ENCODE data around the gene ILKAP. TPM values are rescaled to one million over a fixed set of nuclear protein-coding genes. Genes with fewer than 3 reads are reported as not detected.
A peak's percentile ranks its signal among the peaks of the same experiment; 100 is the strongest.

ILKAP gene
- total RNA-seq (10 to 100 TPM; 24.4 to 34.1 (median 30.7) TPM), polyA plus RNA-seq (34.3 TPM)
- long read RNA-seq, donor 1, transcript ILKAP-201 (12 exons, 1,490 nt), result major isoform, 45 of 64 reads
- long read RNA-seq, donor 1, partial matches to known transcripts, result 2 of 64 reads
- long read RNA-seq, donor 1, other reads (novel, unspliced or antisense), result 16 of 64 reads
- long read RNA-seq, donor 2, transcript ILKAP-201 (12 exons, 1,490 nt), result major isoform, 18 of 30 reads
- long read RNA-seq, donor 2, partial matches to known transcripts, result 1 of 30 reads
- long read RNA-seq, donor 2, other reads (novel, unspliced or antisense), result 11 of 30 reads
- long read RNA-seq, donor 3, transcript ILKAP-201 (12 exons, 1,490 nt), result major isoform, 111 of 169 reads
- long read RNA-seq, donor 3, partial matches to known transcripts, result 5 of 169 reads
- long read RNA-seq, donor 3, other reads (novel, unspliced or antisense), result 51 of 169 reads
- long read RNA-seq, donor 4, transcript ILKAP-201 (12 exons, 1,490 nt), result major isoform, 28 of 42 reads
- long read RNA-seq, donor 4, partial matches to known transcripts, result 0 of 42 reads
- long read RNA-seq, donor 4, other reads (novel, unspliced or antisense), result 12 of 42 reads

DNA sequence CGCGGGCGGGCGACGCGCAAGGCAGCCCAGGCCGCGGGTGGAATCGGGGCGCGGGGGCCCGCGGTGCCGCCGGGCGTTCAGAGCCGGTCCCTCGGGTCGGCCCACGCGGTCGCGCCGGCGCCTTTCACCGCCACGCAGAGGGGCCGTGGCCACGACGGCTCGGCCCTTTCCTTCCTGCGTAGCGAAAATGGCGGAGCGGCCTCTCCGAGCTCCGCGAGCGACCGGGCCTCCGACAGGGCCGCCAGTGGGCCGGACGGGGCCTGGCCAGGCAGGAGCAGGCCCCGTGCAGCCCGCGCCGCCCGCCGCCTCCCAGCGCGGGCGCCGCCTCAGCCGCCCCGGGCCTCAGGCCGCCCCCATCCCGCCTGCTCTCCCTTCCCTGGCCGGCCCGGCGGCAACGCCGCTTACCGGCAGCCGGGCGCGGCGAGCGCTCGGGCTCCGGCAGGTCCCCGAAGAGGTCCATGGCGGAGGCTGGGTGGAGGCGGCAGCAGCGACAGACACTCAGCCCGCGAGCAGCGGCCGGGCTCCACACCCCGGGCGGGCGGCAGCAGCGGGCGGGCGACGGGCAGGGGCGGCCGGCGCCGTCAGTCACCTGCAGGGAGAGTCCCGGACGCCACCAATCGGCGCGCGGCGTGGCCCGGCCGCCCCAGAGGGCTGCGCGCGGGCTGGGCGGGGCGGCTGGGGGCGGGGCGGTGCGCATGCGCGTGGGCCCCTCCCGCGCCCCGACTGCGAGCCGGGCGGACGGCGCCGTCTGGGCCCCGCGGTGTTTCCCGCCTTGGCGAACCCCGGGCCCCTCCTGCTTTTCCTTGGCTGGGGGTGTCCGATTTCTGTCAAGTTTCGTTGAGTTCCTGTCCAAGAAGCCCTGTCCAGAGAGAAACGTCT, at the start of gene ILKAP:
Gene ILKAP (minus strand): TSS at position 602 of the 879 bp plus-strand sequence. CDS start 142 bp downstream, at position 460.
- under 1% methylated on average over 126 of the region's 126 CpGs for WGBS
- peak within 1 kb of the TSS; percentile 99 for H3K27ac ChIP-seq (ENCODE audit: low read length)
- ATAC-seq, result peak; percentile 97 to 99
- intact Hi-C loops (cut with DNase I), result no loop called here
- no peaks in the 10 kb centered on the region for H3K27me3 ChIP-seq (ENCODE audit: control insufficient read depth, insufficient read depth)
- H3K9me3 ChIP-seq (ENCODE audit: control insufficient read depth, low read length), result no peaks in the 10 kb centered on the region
- H3K4me1 ChIP-seq (ENCODE audit: control insufficient read depth, insufficient read depth, low read length), result peaks cover 3% of the 10 kb centered on the region
- H3K4me3 ChIP-seq (ENCODE audit: low read length), result peak within 1 kb of the TSS; percentile 99
- peak; percentile 90 to 96 (median 96) for DNase-seq

- no peaks in the 10 kb centered on the region for H3K9me3 ChIP-seq (ENCODE audit: control insufficient read depth, low read length)
- WGBS, result 95% methylated on average over 35 of the region's 35 CpGs
- H3K27ac ChIP-seq (ENCODE audit: low read length), result no peak overlapping the region
- no peaks in the 10 kb centered on the region for H3K27me3 ChIP-seq (ENCODE audit: control insufficient read depth, insufficient read depth)
- ATAC-seq (no peak), DNase-seq (peak in 1 of 3 donors; percentile 40)
- H3K4me3 ChIP-seq (ENCODE audit: low read length), result no peak overlapping the region
- intact Hi-C loops (cut with DNase I), result no loop called here
- H3K4me1 ChIP-seq (ENCODE audit: control insufficient read depth, insufficient read depth, low read length), result no peaks in the 10 kb centered on the region
These were observed 49.5 kb upstream of the ILKAP start for GRCh38 chr2:238252766-238253630.

DNA sequence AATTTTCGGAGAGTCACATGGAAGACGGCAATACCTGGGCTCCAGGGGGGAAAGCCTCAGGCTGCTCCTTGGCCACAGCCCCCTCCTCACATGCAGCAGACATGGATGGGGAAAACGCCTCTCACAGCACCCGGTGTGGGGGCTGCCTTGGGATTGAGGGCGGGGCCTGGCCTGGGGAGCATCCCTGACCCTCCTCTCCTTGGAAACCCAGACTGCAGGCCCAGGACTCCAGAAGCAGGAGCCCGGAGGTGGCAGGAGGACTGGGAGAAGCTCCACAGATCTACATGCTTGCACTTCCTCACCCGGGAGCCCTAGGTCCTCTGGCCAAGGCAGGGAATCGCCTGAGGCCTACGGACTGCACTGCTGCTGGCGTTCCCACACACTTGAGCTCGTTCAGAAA, 48.5 kb upstream of the ILKAP start:
- Histone ChIP-seq H3K4me3 (ENCODE audit: low read length) (no peak overlapping the region), H3K4me1 (ENCODE audit: control insufficient read depth, insufficient read depth, low read length) (no peaks in the 10 kb centered on the region), H3K27me3 (ENCODE audit: control insufficient read depth, insufficient read depth) (no peaks in the 10 kb centered on the region), H3K9me3 (ENCODE audit: control insufficient read depth, low read length) (no peaks in the 10 kb centered on the region), H3K27ac (ENCODE audit: low read length) (no peak overlapping the region)
- ATAC-seq, result no peak
- peak in 1 of 3 donors; percentile 29 for DNase-seq
- WGBS, result 90% methylated on average over 11 of the region's 11 CpGs
- intact Hi-C loops (cut with DNase I), result no loop called here

DNA sequence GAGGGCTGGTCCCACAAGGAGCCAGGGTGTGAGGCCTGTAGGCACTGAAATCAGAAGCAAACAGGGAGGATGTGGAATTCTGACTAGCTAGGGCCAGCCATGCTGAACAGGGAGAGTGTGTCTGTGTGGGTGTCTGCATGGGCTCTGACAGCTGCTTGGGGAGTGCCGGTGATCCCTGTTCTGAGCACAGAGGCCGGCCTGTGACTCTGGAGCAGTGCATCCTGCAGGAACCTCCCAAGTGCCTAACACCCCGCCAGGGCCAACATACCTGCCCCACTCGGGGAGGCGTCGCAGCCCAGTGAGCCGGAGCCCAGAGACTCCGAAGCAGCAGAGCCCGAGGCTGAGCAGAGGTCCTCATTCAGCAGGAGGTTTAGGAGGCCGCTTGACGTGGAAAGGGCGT, 47.8 kb upstream of the ILKAP start:
- DNase-seq (peak in 1 of 3 donors; percentile 36), ATAC-seq (no peak)
- no peaks in the 10 kb centered on the region for H3K9me3 ChIP-seq (ENCODE audit: control insufficient read depth, low read length)
- intact Hi-C loops (cut with DNase I), result no loop called here
- no peaks in the 10 kb centered on the region for H3K27me3 ChIP-seq (ENCODE audit: control insufficient read depth, insufficient read depth)
- H3K4me1 ChIP-seq (ENCODE audit: control insufficient read depth, insufficient read depth, low read length), result no peaks in the 10 kb centered on the region
- no peak overlapping the region for H3K27ac ChIP-seq (ENCODE audit: low read length)
- WGBS, result 96% methylated on average over 12 of the region's 12 CpGs
- H3K4me3 ChIP-seq (ENCODE audit: low read length), result no peak overlapping the region

DNA sequence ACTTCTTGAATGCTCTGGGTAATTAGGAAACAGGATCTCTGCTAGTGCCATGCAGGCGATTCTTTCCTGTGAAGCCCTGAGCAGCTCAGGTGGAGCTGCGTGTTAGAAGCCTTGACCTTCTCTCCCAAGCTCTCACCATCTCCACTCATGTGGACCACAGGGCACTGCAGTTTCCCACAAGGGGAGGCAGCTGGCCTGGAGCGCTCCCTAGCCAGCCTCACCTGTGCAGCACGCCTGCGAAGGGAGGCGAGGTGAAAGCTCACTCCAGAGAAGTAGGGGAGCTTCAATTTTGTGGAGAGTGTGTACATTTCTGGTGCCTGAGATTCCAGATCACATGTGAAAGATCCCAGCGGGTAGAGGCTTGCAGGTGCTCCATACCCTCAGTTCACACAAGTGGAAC, 47.4 kb upstream of the ILKAP start:
- no peak for ATAC-seq
- 94% methylated on average over 7 of the region's 7 CpGs for WGBS
- no peaks in the 10 kb centered on the region for H3K9me3 ChIP-seq (ENCODE audit: control insufficient read depth, low read length)
- no peaks in the 10 kb centered on the region for H3K4me1 ChIP-seq (ENCODE audit: control insufficient read depth, insufficient read depth, low read length)
- peak in 1 of 3 donors; percentile 3 for DNase-seq
- H3K4me3 ChIP-seq (ENCODE audit: low read length), result no peak overlapping the region
- intact Hi-C loops (cut with DNase I), result no loop called here
- no peak overlapping the region for H3K27ac ChIP-seq (ENCODE audit: low read length)
- no peaks in the 10 kb centered on the region for H3K27me3 ChIP-seq (ENCODE audit: control insufficient read depth, insufficient read depth)

DNA sequence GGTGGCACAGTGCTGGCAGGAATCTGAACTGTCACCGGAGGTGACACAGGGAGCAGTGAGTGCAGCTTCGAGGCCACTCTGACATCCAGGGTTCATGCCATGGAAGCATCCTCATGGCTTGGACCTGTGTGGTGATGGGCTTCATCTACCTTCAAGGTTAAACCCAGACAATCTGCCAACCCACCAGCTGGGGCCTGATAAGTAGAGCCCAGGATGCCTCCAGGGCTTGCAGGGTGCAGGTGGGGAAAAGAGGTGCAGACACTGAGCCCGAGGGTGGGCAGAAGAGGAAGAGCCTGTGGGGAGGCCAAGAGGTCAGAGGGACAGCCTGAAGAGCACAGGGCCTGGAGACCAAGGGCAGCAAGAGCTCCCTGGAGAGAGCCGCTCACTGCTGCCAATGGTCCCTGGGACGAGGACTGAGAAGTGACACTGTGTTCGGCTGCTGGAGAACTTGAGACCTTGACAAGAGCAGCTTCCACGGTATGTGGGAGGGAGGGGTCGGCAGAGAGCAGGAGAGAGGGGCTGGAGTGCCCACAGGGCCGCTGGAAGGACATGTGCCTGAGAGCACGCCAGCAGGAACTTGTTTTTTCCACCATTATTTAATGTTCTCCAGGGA, 44.5 kb upstream of the ILKAP start:
- Histone ChIP-seq H3K9me3 (ENCODE audit: control insufficient read depth, low read length) (no peaks in the 10 kb centered on the region), H3K4me1 (ENCODE audit: control insufficient read depth, insufficient read depth, low read length) (peaks cover under 1% of the 10 kb centered on the region), H3K27me3 (ENCODE audit: control insufficient read depth, insufficient read depth) (no peaks in the 10 kb centered on the region), H3K4me3 (ENCODE audit: low read length) (no peak overlapping the region), H3K27ac (ENCODE audit: low read length) (no peak overlapping the region)
- intact Hi-C loops (cut with DNase I), result no loop called here
- peak in 1 of 3 donors; percentile 45 for DNase-seq
- no peak for ATAC-seq
- 66% methylated on average over 10 of the region's 10 CpGs for WGBS

DNA sequence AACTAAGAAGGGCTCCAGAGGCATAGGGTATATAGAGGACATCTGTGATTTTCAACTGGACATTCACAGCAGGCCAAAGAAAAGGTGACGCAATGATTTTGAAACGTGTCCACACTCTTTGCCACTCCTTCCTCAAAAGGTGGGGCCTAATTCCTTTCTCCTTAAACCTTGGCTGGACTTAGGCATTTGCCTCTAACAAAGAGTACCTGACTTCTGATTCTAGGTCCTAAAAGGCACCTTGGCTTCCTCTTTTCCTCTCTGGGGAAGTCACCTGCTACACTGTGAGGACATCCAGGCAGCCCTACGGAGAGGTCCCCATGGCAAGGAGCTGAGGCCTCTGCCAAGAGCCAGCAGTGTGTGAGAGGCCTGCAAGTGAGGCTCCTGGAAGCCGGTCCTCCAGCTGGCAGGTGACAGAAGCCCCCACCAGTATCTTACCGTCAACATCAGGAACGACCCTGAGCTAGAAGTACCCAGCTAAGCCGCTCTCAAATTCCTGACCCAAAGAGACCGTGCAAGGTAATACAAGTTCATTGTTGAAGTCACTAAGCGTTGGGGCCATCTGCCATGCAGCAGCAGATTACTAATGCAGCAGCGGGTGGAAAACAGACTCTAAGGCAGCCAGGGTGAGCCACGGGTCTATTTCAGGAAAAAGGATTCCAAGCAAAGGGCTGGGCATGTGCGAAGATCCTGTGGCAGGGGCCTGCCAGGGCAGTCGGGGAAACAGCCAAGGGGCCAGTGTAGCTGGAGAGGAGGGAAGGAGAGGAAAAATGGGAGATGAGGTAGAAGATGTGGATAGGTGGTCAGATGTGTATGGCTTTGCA, 43.7 kb upstream of the ILKAP start:
- 85% methylated on average over 13 of the region's 13 CpGs for WGBS
- no peak overlapping the region for H3K27ac ChIP-seq (ENCODE audit: low read length)
- H3K4me3 ChIP-seq (ENCODE audit: low read length), result no peak overlapping the region
- DNase-seq, result peak in 1 of 3 donors; percentile 28
- H3K4me1 ChIP-seq (ENCODE audit: control insufficient read depth, insufficient read depth, low read length), result peaks cover 6% of the 10 kb centered on the region
- H3K9me3 ChIP-seq (ENCODE audit: control insufficient read depth, low read length), result no peaks in the 10 kb centered on the region
- intact Hi-C loops (cut with DNase I), result no loop called here
- H3K27me3 ChIP-seq (ENCODE audit: control insufficient read depth, insufficient read depth), result no peaks in the 10 kb centered on the region
- no peak for ATAC-seq

GRCh38 chr2:238244151-238244550, 40.7 kb upstream of the ILKAP start:
- intact Hi-C loops (cut with DNase I), result no loop called here
- 95% methylated on average over 5 of the region's 5 CpGs for WGBS
- Histone ChIP-seq H3K27me3 (ENCODE audit: control insufficient read depth, insufficient read depth) (no peaks in the 10 kb centered on the region), H3K9me3 (ENCODE audit: control insufficient read depth, low read length) (no peaks in the 10 kb centered on the region), H3K4me1 (ENCODE audit: control insufficient read depth, insufficient read depth, low read length) (peaks cover 6% of the 10 kb centered on the region), H3K4me3 (ENCODE audit: low read length) (no peak overlapping the region), H3K27ac (ENCODE audit: low read length) (no peak overlapping the region)
- DNase-seq (no peak), ATAC-seq (no peak)

DNA sequence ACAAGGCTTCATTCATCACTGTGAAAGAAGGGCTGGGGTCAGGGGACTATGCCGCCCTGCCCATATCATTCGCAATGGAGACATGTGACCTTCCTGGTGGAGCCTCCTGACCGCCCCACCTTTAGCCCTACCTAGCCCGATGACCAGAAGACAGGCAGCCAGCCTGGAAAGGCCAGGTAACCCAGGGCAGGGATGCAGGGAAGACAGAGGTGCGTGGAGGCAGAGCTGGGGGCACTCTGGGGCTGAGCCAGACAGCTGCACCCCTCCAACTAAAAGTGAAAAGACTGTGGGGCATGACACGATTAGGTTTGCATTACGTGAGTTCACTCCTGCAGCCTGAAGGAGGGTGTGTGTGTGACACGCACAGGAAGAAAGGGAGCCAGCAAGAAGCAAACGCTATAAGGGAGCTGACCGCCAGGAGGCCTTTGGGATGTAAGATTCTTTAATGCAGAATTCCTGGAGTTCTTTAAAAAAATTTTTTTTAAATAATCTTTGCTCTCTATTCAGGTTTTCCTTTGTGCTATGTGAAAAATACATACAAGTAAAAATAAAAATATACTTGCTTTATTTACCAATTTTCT, 40.1 kb upstream of the ILKAP start:
- Histone ChIP-seq H3K4me1 (ENCODE audit: control insufficient read depth, insufficient read depth, low read length) (peaks cover 6% of the 10 kb centered on the region), H3K27me3 (ENCODE audit: control insufficient read depth, insufficient read depth) (no peaks in the 10 kb centered on the region), H3K4me3 (ENCODE audit: low read length) (no peak overlapping the region), H3K27ac (ENCODE audit: low read length) (no peak overlapping the region), H3K9me3 (ENCODE audit: control insufficient read depth, low read length) (no peaks in the 10 kb centered on the region)
- intact Hi-C loops (cut with DNase I), result no loop called here
- ATAC-seq (no peak), DNase-seq (peak in 1 of 3 donors; percentile 28)
- WGBS, result 84% methylated on average over 10 of the region's 10 CpGs
